ENCODE data around the gene LAIR2.

Gene LAIR2

GRCh38 chr19:54526972-54527371 lies 24.3 kb downstream of the LAIR2 start:
- TF ChIP-seq CTCF (conservative IDR thresholded peaks at IDR 0.05) = no peak
- H3K27ac ChIP-seq = no peak overlapping the region

GRCh38 chr19:54530866-54531265 lies 28.2 kb downstream of the LAIR2 start:
- H3K27ac ChIP-seq = no peak overlapping the region
- TF ChIP-seq CTCF (conservative IDR thresholded peaks at IDR 0.05) = no peak

GRCh38 chr19:54532528-54532927 lies 29.9 kb downstream of the LAIR2 start:
- no peak for TF ChIP-seq CTCF (conservative IDR thresholded peaks at IDR 0.05)
- H3K27ac ChIP-seq = no peak overlapping the region

- TF ChIP-seq CTCF (conservative IDR thresholded peaks at IDR 0.05) = no peak
- H3K27ac ChIP-seq = no peak overlapping the region
These were observed 30.8 kb downstream of the LAIR2 start for GRCh38 chr19:54533476-54533875.

GRCh38 chr19:54534156-54534555 lies 31.5 kb downstream of the LAIR2 start:
- no peak overlapping the region for H3K27ac ChIP-seq
- no peak for TF ChIP-seq CTCF (conservative IDR thresholded peaks at IDR 0.05)

- H3K27ac ChIP-seq = no peak overlapping the region
- no peak for TF ChIP-seq CTCF (conservative IDR thresholded peaks at IDR 0.05)
These were observed 33.0 kb downstream of the LAIR2 start for GRCh38 chr19:54535601-54536000.

GRCh38 chr19:54536956-54537355 lies 34.3 kb downstream of the LAIR2 start:
- no peak for TF ChIP-seq CTCF (conservative IDR thresholded peaks at IDR 0.05)
- H3K27ac ChIP-seq = no peak overlapping the region

GRCh38 chr19:54541712-54542111 lies 39.1 kb downstream of the LAIR2 start:
- no peak overlapping the region for H3K27ac ChIP-seq
- TF ChIP-seq CTCF (conservative IDR thresholded peaks at IDR 0.05) = no peak
